Fibroblast of lung (primary cell): ENCODE results near the gene CSKMT. TPM values are rescaled to one million over a fixed set of nuclear protein-coding genes. Genes with fewer than 3 reads are reported as not detected.

Experiments used
- DNase-seq, 2 donors: peaks; one replicate each; pipeline versions ENCODE4 v3.0.0 to v3.0.0-alpha.2; 2010; ENCODE audit warnings: low read depth in 2 of 2
- H2AFZ ChIP-seq: 2 replicates; pipeline ENCODE4 v1.5.1; 2012; ENCODE audit warnings: low read length, control low read depth, inconsistent platforms
- H3K27ac ChIP-seq: 2 replicates; pipeline ENCODE4 v1.5.1; 2011; ENCODE audit warnings: low read length, control low read depth; ENCODE audit not compliant: insufficient read depth
- H3K27me3 ChIP-seq: 2 replicates; pipeline ENCODE4 v1.5.1; 2011; ENCODE audit warnings: mild to moderate bottlenecking, low read length; ENCODE audit not compliant: control insufficient read depth, insufficient read depth
- H3K36me3 ChIP-seq: 2 replicates; pipeline ENCODE4 v1.5.1; 2011; ENCODE audit warnings: low read length; ENCODE audit not compliant: control insufficient read depth, insufficient read depth
- H3K4me1 ChIP-seq: 2 replicates; pipeline ENCODE4 v1.5.1; 2011; ENCODE audit warnings: low read length; ENCODE audit not compliant: control insufficient read depth, insufficient read depth; ENCODE audit errors: extremely low read depth
- H3K4me2 ChIP-seq: 2 replicates; pipeline ENCODE4 v1.5.1; 2011; ENCODE audit warnings: low read length, control low read depth; ENCODE audit not compliant: insufficient read depth; ENCODE audit errors: extremely low read depth
- H3K4me3 ChIP-seq, 4 experiments: fragments of 200-600 bp in 1 of 4; sonication (generic) in 1 of 4; replicated peaks in 1 of 4; 2 replicates each; pipeline ENCODE4 v1.5.1; 2011 to 2016; ENCODE audit warnings: low read length in 4 of 4, low read depth in 3 of 4, mild to moderate bottlenecking in 3 of 4, control low read depth in 2 of 4, inconsistent platforms in 1 of 4, mixed read lengths in 1 of 4; ENCODE audit not compliant: insufficient read depth in 1 of 4; ENCODE audit errors: control extremely low read depth in 1 of 4
- H3K79me2 ChIP-seq: 2 replicates; pipeline ENCODE4 v1.5.1; 2012; ENCODE audit warnings: mild to moderate bottlenecking, low read length, inconsistent platforms; ENCODE audit not compliant: control insufficient read depth, insufficient read depth
- H3K9ac ChIP-seq: 2 replicates; pipeline ENCODE4 v1.5.1; 2011; ENCODE audit warnings: mild to moderate bottlenecking, low read length, control low read depth; ENCODE audit not compliant: insufficient read depth
- H3K9me3 ChIP-seq: 2 replicates; pipeline ENCODE4 v1.5.1; 2012; ENCODE audit warnings: low read depth, low read length; ENCODE audit not compliant: control insufficient read depth, insufficient read depth
- H4K20me1 ChIP-seq: 2 replicates; pipeline ENCODE4 v1.5.1; 2011; ENCODE audit warnings: low read length; ENCODE audit not compliant: control insufficient read depth, insufficient read depth; ENCODE audit errors: extremely low read depth
- EZH2 ChIP-seq: IDR thresholded peaks from 2 replicates; pipeline ENCODE4 v1.5.1; 2012; ENCODE audit warnings: low read length, control low read depth, mild to moderate bottlenecking; ENCODE audit errors: missing control alignments
- polyA plus RNA-seq, 2 donors: library from polyadenylated mRNA; depleted of rRNA in 1 of 2; stranded (reverse) in 1 of 2; unstranded in 1 of 2; fragments of >200 nt; gene quantifications; 2 replicates each; pipeline ENCODE4 v1.2.1, GENCODE V29; 2011 to 2012; ENCODE audit warnings: missing spikeins in 1 of 2
- total RNA-seq: library from RNA; depleted of rRNA; stranded (reverse); fragments of >200 nt; gene quantifications from 2 replicates; pipeline ENCODE4 v1.2.1, GENCODE V29; 2014
- TF ChIP-seq, protein P1 (sequence below), 2 donors: IDR thresholded peaks in 1 of 2; conservative IDR thresholded peaks in 1 of 2; 1 replicate in 1 of 2; 2 replicates in 1 of 2; pipeline ENCODE4 v1.5.1; 2011 to 2012; ENCODE audit warnings: low read length in 2 of 2, control low read depth in 1 of 2, inconsistent platforms in 1 of 2, low read depth in 1 of 2, mild to moderate bottlenecking in 1 of 2

CSKMT gene
- total and polyA plus RNA-seq, 2 donors (not counting 1 experiment from before 2014, with no cell fraction given): 2.9 to 8.4 TPM

DNA sequence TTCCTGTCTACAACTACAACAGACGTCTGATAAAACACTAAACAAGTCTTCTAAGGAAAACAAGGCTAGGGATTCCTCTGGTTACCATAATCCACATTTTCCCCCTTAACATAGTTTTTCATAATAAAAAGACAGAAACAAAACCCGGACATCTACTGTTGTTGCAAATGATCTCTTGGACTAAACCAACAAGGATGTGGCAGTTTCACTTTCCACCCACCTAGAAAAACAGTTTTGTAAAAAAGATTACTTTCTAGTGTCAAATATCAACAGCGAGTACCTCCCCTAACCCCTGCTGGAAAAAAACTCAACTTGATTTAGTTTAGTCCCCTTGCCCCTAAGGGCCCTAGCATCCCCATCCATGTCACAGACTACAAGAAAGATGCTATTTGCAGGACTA, 47.7 kb downstream of the CSKMT start:
- H3K79me2 ChIP-seq: peaks cover 23% of the 10 kb centered on the region
- H3K36me3 ChIP-seq: peaks cover 26% of the 10 kb centered on the region
- H2AFZ ChIP-seq: no peak overlapping the region
- no peak for DNase-seq
- H3K9ac ChIP-seq: no peak overlapping the region
- H3K27me3 ChIP-seq: no peaks in the 10 kb centered on the region
- no peak overlapping the region for H3K27ac ChIP-seq
- TF ChIP-seq EZH2: no peak
- TF ChIP-seq, protein P1, sequence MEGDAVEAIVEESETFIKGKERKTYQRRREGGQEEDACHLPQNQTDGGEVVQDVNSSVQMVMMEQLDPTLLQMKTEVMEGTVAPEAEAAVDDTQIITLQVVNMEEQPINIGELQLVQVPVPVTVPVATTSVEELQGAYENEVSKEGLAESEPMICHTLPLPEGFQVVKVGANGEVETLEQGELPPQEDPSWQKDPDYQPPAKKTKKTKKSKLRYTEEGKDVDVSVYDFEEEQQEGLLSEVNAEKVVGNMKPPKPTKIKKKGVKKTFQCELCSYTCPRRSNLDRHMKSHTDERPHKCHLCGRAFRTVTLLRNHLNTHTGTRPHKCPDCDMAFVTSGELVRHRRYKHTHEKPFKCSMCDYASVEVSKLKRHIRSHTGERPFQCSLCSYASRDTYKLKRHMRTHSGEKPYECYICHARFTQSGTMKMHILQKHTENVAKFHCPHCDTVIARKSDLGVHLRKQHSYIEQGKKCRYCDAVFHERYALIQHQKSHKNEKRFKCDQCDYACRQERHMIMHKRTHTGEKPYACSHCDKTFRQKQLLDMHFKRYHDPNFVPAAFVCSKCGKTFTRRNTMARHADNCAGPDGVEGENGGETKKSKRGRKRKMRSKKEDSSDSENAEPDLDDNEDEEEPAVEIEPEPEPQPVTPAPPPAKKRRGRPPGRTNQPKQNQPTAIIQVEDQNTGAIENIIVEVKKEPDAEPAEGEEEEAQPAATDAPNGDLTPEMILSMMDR (conservative IDR thresholded peaks at IDR 0.05 in 1 of 2, IDR thresholded peaks at IDR 0.05 in 1 of 2; ENCODE audit: low read depth in 1 of 2, low read length in 2 of 2): no peak
- no peaks in the 10 kb centered on the region for H3K9me3 ChIP-seq
- no peak overlapping the region for H3K4me3 ChIP-seq
- no peak overlapping the region for H3K4me2 ChIP-seq
- peaks cover 12% of the 10 kb centered on the region for H3K4me1 ChIP-seq
- no peaks in the 10 kb centered on the region for H4K20me1 ChIP-seq

DNA sequence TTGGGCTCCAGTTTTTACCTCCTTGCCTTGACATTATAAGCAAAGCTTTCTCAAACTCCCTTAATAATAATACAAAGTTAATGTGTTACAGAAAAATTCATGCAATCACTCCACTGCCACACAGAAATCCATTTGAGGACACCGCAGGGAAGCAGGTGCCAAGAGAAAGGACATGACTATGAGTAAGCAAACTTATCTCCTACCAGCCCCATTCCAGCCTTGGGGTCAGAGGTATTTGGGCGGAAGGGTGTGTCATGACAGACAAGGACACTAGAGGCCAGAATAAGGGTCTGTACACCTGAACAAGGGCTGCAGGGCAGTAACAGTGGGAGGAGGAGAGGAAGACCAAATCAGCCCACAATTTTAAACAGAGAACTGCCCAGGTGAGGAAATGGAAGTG, 48.2 kb downstream of the CSKMT start:
- no peak overlapping the region for H2AFZ ChIP-seq
- H3K79me2 ChIP-seq: peaks cover 26% of the 10 kb centered on the region
- no peaks in the 10 kb centered on the region for H4K20me1 ChIP-seq
- H3K27ac ChIP-seq: no peak overlapping the region
- TF ChIP-seq EZH2: no peak
- TF ChIP-seq, protein P1 (conservative IDR thresholded peaks at IDR 0.05 in 1 of 2, IDR thresholded peaks at IDR 0.05 in 1 of 2; ENCODE audit: low read depth in 1 of 2, low read length in 2 of 2): no peak
- H3K9me3 ChIP-seq: no peaks in the 10 kb centered on the region
- H3K4me2 ChIP-seq: no peak overlapping the region
- peaks cover 12% of the 10 kb centered on the region for H3K4me1 ChIP-seq
- no peaks in the 10 kb centered on the region for H3K27me3 ChIP-seq
- no peak overlapping the region for H3K9ac ChIP-seq
- H3K4me3 ChIP-seq: no peak overlapping the region
- no peak for DNase-seq
- H3K36me3 ChIP-seq: peaks cover 26% of the 10 kb centered on the region

DNA sequence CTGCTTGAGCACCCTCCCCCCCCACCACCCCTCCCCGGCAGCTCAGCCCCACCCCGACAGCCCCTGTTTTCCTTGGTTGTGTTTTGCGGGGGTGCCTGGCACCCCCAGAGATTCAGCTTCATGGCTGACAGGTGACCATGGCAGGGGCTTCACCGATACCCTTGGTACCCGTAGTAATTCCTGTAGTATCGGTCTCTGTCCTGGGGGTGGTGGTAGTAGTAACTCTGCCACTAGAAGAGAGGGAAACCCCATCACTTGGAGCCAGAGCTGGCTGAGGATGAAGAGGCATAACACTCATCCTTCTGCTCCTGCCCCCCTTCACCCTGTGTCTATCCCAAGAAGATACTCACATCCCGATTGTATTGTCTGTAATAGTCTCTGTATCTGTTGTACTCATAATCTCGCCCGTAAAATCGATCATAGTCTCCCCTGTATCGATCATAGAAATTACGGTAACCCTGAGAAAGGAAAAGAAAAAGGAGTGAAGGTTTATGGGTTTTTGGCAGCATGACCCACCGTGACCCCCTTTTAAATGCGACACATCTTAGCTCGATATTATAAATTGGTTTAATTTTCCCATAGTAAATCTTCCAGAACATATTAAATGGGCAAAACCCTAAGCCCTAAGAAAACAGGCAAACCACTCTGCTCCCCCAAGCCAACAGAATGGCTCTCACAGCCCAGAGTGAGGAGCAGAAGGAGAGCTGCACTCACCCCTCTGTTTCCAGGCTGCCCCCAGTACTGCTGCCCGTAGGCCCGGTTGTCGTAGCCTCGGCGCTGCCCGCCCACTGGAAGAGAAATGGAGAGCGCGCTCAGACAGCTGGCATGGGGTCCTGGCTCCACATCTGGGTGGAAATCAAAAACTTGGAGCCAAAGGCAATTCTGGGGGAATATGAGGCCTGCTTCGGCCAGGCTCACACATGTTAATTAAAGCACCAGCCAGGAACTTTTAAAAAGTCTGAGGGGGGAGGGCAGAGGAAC, 50.3 kb downstream of the CSKMT start:
- H3K9me3 ChIP-seq: no peaks in the 10 kb centered on the region
- no peak overlapping the region for H3K9ac ChIP-seq
- no peak overlapping the region for H3K4me2 ChIP-seq
- no peak overlapping the region for H3K27ac ChIP-seq
- no peaks in the 10 kb centered on the region for H3K27me3 ChIP-seq
- TF ChIP-seq, protein P1 (conservative IDR thresholded peaks at IDR 0.05 in 1 of 2, IDR thresholded peaks at IDR 0.05 in 1 of 2; ENCODE audit: low read depth in 1 of 2, low read length in 2 of 2): no peak
- no peak for TF ChIP-seq EZH2
- H4K20me1 ChIP-seq: no peaks in the 10 kb centered on the region
- H3K36me3 ChIP-seq: peaks cover 36% of the 10 kb centered on the region
- DNase-seq: no peak
- H2AFZ ChIP-seq: no peak overlapping the region
- H3K4me3 ChIP-seq: no peak overlapping the region
- peaks cover 38% of the 10 kb centered on the region for H3K79me2 ChIP-seq
- peaks cover 3% of the 10 kb centered on the region for H3K4me1 ChIP-seq
